GM12878 (cell line): Measurements from ENCODE around the gene FHOD3. TPM values are rescaled to one million over a fixed set of nuclear protein-coding genes. Genes with fewer than 3 reads are reported as not detected.

ENCODE experiments used
- ATAC-seq: fragments of 200-7000 bp; cut with Tn5 transposase; 3 replicates; pipeline ENCODE4 v1.9.1; 2020; ENCODE audit warnings: mild to moderate bottlenecking, moderate library complexity
- BruUV-seq: library from RNA; stranded (reverse); fragments of 400-500 nt; replicated peaks from 2 replicates; lab custom pipeline; 2021; lab: Mats Ljungman, UMichigan
- CTCF ChIA-PET: fragments of 300-600 bp; sonication (Branson Sonifier 250); formaldehyde crosslinking; extraction: SDS; loops from one replicate; lab custom pipeline; 2021; ENCODE audit warnings: inconsistent platforms; lab: Yijun Ruan, JAX
- POLR2A ChIA-PET: fragments of 350-600 bp; formaldehyde crosslinking; extraction: SDS; loops from one replicate; lab custom pipeline; 2021; ENCODE audit warnings: inconsistent platforms; lab: Charles Lee
- RAD21 ChIA-PET: fragments of 300-600 bp; sonication (Branson Sonifier 250); formaldehyde crosslinking; loops from one replicate; lab custom pipeline; 2023; ENCODE audit warnings: antibody characterized with exemption; ENCODE audit not compliant: unreplicated experiment; lab: Charles Lee
- SMC1A ChIA-PET: fragments of 300-600 bp; sonication (Branson Sonifier 250); formaldehyde crosslinking; loops from one replicate; lab custom pipeline; 2023; ENCODE audit not compliant: unreplicated experiment, uncharacterized antibody; lab: Charles Lee
- DNase-seq: peaks from one replicate; pipeline ENCODE4 v3.0.0-alpha.2; 2011; ENCODE audit warnings: low read depth, low spot score
- FAIRE-seq: peaks from 3 replicates; lab custom pipeline; 2011; peaks lifted over from hg19 to GRCh38; lab: Jason Lieb, UNC
- H2AFZ ChIP-seq: 2 replicates; pipeline ENCODE4 v1.6.0; 2011; ENCODE audit warnings: low read depth, low read length, control low read depth; ENCODE audit not compliant: control insufficient read depth
- H3K27ac ChIP-seq: 2 replicates; pipeline ENCODE4 v1.5.1; 2011; ENCODE audit warnings: control low read depth; ENCODE audit not compliant: control insufficient read depth, insufficient read depth
- H3K27me3 ChIP-seq, 2 experiments: replicated peaks in 1 of 2; 2 replicates each; pipeline versions ENCODE4 v1.6.0 to v1.6.1; 2011; ENCODE audit warnings: low read length in 1 of 2; ENCODE audit not compliant: control insufficient read depth in 2 of 2, insufficient read depth in 2 of 2
- H3K36me3 ChIP-seq, 2 experiments: 2 replicates each; pipeline ENCODE4 v1.5.1; 2011; ENCODE audit warnings: low read length in 1 of 2; ENCODE audit not compliant: control insufficient read depth in 2 of 2, insufficient read depth in 2 of 2
- H3K4me1 ChIP-seq: 2 replicates; pipeline ENCODE4 v1.6.1; 2011; ENCODE audit warnings: mild to moderate bottlenecking, low read length, moderate library complexity, mixed read lengths; ENCODE audit not compliant: control insufficient read depth, insufficient read depth
- H3K4me2 ChIP-seq: 2 replicates; pipeline ENCODE4 v1.6.0; 2011; ENCODE audit warnings: control low read depth; ENCODE audit not compliant: control insufficient read depth, insufficient read depth
- H3K4me3 ChIP-seq: fragments of 200-600 bp; sonication (generic); 2 replicates; pipeline ENCODE4 v1.5.1; 2016
- H3K79me2 ChIP-seq: 2 replicates; pipeline ENCODE4 v1.6.0; 2011; ENCODE audit warnings: low read length; ENCODE audit not compliant: control insufficient read depth, insufficient read depth
- H3K9ac ChIP-seq: 2 replicates; pipeline ENCODE4 v1.8.0; 2011; ENCODE audit warnings: low read length, control low read depth, mixed read lengths; ENCODE audit not compliant: control insufficient read depth, insufficient read depth
- H3K9me3 ChIP-seq: replicated peaks from 3 replicates; pipeline ENCODE4 v1.5.1; 2011; ENCODE audit warnings: mild to moderate bottlenecking, low read length; ENCODE audit not compliant: control insufficient read depth, insufficient read depth
- H4K20me1 ChIP-seq: 2 replicates; pipeline ENCODE4 v1.6.0; 2011; ENCODE audit not compliant: control insufficient read depth, insufficient read depth
- BCL11A ChIP-seq: IDR thresholded peaks from 2 replicates; pipeline ENCODE4 v1.6.1; 2011; ENCODE audit warnings: low read depth, low read length
- BMI1 ChIP-seq: fragments of 450-650 bp; IDR thresholded peaks from 2 replicates; pipeline ENCODE4 v1.6.1; 2016; ENCODE audit warnings: mild to moderate bottlenecking, moderate library complexity, borderline replicate concordance
- CREB1 ChIP-seq: IDR thresholded peaks from 2 replicates; pipeline ENCODE4 v1.6.1; 2012; ENCODE audit warnings: low read depth, mild to moderate bottlenecking, inconsistent platforms
- RAD51 ChIP-seq: fragments of 450-650 bp; IDR thresholded peaks from 2 replicates; pipeline ENCODE4 v1.6.1; 2016; ENCODE audit warnings: moderate library complexity, mild to moderate bottlenecking, inconsistent platforms
- RB1 ChIP-seq: fragments of 450-650 bp; formaldehyde crosslinking; IDR thresholded peaks from 2 replicates; pipeline ENCODE4 v1.6.1; 2017; ENCODE audit warnings: mild to moderate bottlenecking, borderline replicate concordance
- WGBS: methylation state at CpG from one replicate; pipeline ENCODE4 v1.1.6; 2016; ENCODE audit warnings: low lambda C conversion rate; ENCODE audit not compliant: insufficient replicate concordance, insufficient coverage; ENCODE audit errors: missing lambda C conversion rate; 5-methylcytosine and 5-hydroxymethylcytosine counted together
- in situ Hi-C: fragments of 300-500 bp; cut with MboI; formaldehyde crosslinking; loops from 9 replicates; pipeline ENCODE4 v1.14.3; 2018; ENCODE audit warnings: mixed read lengths
- intact Hi-C: fragments of 100-400 bp; cut with micrococcal nuclease; formaldehyde crosslinking; loops from one replicate; pipeline ENCODE4 v1.14.2; 2022; ENCODE audit not compliant: unreplicated experiment
- polyA plus RNA-seq, 11 experiments: library from polyadenylated mRNA; depleted of rRNA in 4 of 11; unstranded in 6 of 11; stranded (reverse) in 5 of 11; fragments of >200 nt; fragmentation: Nextera tagmentation in 4 of 11; fragmentation: Illumina TruSeq in 1 of 11; extraction: Ambion mirVana in 4 of 11; extraction: Trizol in 1 of 11; gene quantifications; 1 replicate in 1 of 11; 2 replicates in 10 of 11; pipeline versions ENCODE4 v1.2.1 to v1.2.3, GENCODE V29; 2011 to 2016; ENCODE audit warnings: inconsistent platforms in 2 of 11, missing spikeins in 2 of 11, low read depth in 1 of 11
- total RNA-seq, 4 experiments: library from RNA; depleted of rRNA in 3 of 4; stranded (reverse); fragments of >200 nt in 3 of 4; fragmentation: Illumina TruSeq in 1 of 4; extraction: Trizol in 1 of 4; gene quantifications; 2 replicates each; pipeline versions ENCODE4 v1.2.1 to v1.2.3, GENCODE V29; 2013 to 2021

Gene FHOD3
- total and polyA plus RNA-seq, 10 of the 15 experiments (the other 5 are each of a cell fraction or from before 2014, with no cell fraction given), result 0.77 to 26.7 (median 10.4) TPM

GRCh38 chr18:36454245-36454644 lies 156.7 kb downstream of the FHOD3 start:
- ChIA-PET POLR2A (interaction anchor here (0.7 to 5.4 kb wide), 2 partner anchors 13 to 36 kb away, joined by 3 to 30 read pairs; no protein-coding TSS in a partner anchor), CTCF (interaction anchor here (0.6 to 3.6 kb wide), 8 partner anchors 12 to 513 kb away, joined by 3 to 12 read pairs (median 5); no protein-coding TSS in a partner anchor), RAD21 (interaction anchor here (2.9 to 3.4 kb wide), 2 partner anchors 13 to 33 kb away, joined by 10 to 29 read pairs; no protein-coding TSS in a partner anchor), SMC1A (interaction anchor here (0.7 to 9.6 kb wide), 6 partner anchors 8 to 88 kb away, joined by 3 to 136 read pairs (median 6); no protein-coding TSS in a partner anchor)
- no peak overlapping the region for H3K9ac ChIP-seq
- no peak overlapping the region for H3K4me2 ChIP-seq
- in situ Hi-C loops (no loop called here), intact Hi-C loops (loop anchor here (10.0 kb wide), 1 partner anchor 59 kb away; no protein-coding TSS in a partner anchor)
- no peaks in the 10 kb centered on the region; the same call in 1 of the 2 replicates for H3K4me1 ChIP-seq
- H3K4me3 ChIP-seq, result no peak overlapping the region
- H3K9me3 ChIP-seq, result no peaks in the 10 kb centered on the region
- no peak for DNase-seq
- no peak overlapping the region for H3K27ac ChIP-seq
- no TSS peak for BruUV-seq
- ATAC-seq, result peak; percentile 27
- no peaks in the 10 kb centered on the region for H4K20me1 ChIP-seq
- WGBS, result 77% methylated on average over 2 of the region's 2 CpGs
- TF ChIP-seq BMI1, result no peak
- H3K79me2 ChIP-seq, result no peaks in the 10 kb centered on the region
- FAIRE-seq, result no peak
- no peaks in the 10 kb centered on the region; a peak in 1 of 4 replicates for H3K36me3 ChIP-seq
- no peak overlapping the region for H2AFZ ChIP-seq
- no peaks in the 10 kb centered on the region for H3K27me3 ChIP-seq

GRCh38 chr18:36454848-36455458 lies 157.4 kb downstream of the FHOD3 start:
- DNase-seq (no peak), ATAC-seq (no peak), FAIRE-seq (no peak)
- Histone ChIP-seq H3K9ac (no peak overlapping the region), H3K4me2 (no peak overlapping the region), H4K20me1 (no peaks in the 10 kb centered on the region), H3K79me2 (no peaks in the 10 kb centered on the region), H3K4me3 (no peak overlapping the region), H3K27me3 (no peaks in the 10 kb centered on the region), H3K36me3 (no peaks in the 10 kb centered on the region; a peak in 1 of 4 replicates), H2AFZ (no peak overlapping the region), H3K27ac (no peak overlapping the region), H3K4me1 (no peaks in the 10 kb centered on the region; the same call in 1 of the 2 replicates), H3K9me3 (no peaks in the 10 kb centered on the region)
- RAD21 ChIA-PET, result interaction anchor here (1.0 to 3.4 kb wide), 3 partner anchors 14 to 34 kb away, joined by 4 to 29 read pairs (median 10); no protein-coding TSS in a partner anchor
- CTCF ChIA-PET, result interaction anchor here (0.7 to 3.6 kb wide), 7 partner anchors 13 to 121 kb away, joined by 3 to 12 read pairs (median 4); no protein-coding TSS in a partner anchor
- SMC1A ChIA-PET, result interaction anchor here (0.8 to 9.6 kb wide), 6 partner anchors 8 to 117 kb away, joined by 4 to 136 read pairs (median 6); no protein-coding TSS in a partner anchor
- WGBS, result 25% methylated on average over 4 of the region's 4 CpGs
- intact Hi-C loops (loop anchor here (10.0 kb wide), 1 partner anchor 60 kb away; no protein-coding TSS in a partner anchor), in situ Hi-C loops (no loop called here)
- BruUV-seq, result no TSS peak
- POLR2A ChIA-PET, result interaction anchor here (5.4 kb wide), 1 partner anchor 13 kb away, joined by 30 read pairs; no protein-coding TSS in a partner anchor
- TF ChIP-seq RAD51, result no peak
- no peak for TF ChIP-seq RB1
- TF ChIP-seq CREB1, result no peak
- no peak for TF ChIP-seq BCL11A
